ENCODE measurements around the gene MT1M.
"Not testable (repeated sequence)": the region's sequence is repeated elsewhere in the genome, so short reads cannot be mapped to it uniquely, and the experiment has no call there.

MT1M gene

GRCh38 chr16:56652600-56652999 lies 20.1 kb downstream of the MT1M start:
- no peak for DNase-seq

- no peak for DNase-seq
These were observed 20.8 kb downstream of the MT1M start for GRCh38 chr16:56653218-56653617.

- DNase-seq = peak; percentile 78
These were observed 25.3 kb downstream of the MT1M start, which contains the start of gene MT1F for GRCh38 chr16:56657555-56658326. Gene MT1F, plus strand, starts transcription at chr16:56657959. Its CDS starts 100 bp downstream, at chr16:56658059.

- no peak for DNase-seq
These were observed 25.9 kb downstream of the MT1M start for GRCh38 chr16:56658327-56658875.

- peak; percentile 31 for DNase-seq
These were observed 30.2 kb downstream of the MT1M start for GRCh38 chr16:56662357-56663354.

- no peak for DNase-seq
These were observed 32.0 kb downstream of the MT1M start for GRCh38 chr16:56664506-56664905.

- not testable (repeated sequence) for DNase-seq
These were observed 33.1 kb downstream of the MT1M start for GRCh38 chr16:56665286-56666261.

- DNase-seq = peak; percentile 46
These were observed 35.4 kb downstream of the MT1M start, which contains the start of gene MT1G for GRCh38 chr16:56667581-56668571. Gene MT1G, minus strand, starts transcription at chr16:56668065. Its CDS starts 72 bp downstream, at chr16:56667993.

- DNase-seq = peak; percentile 39
These were observed 36.8 kb downstream of the MT1M start, which contains the start of gene MT1H for GRCh38 chr16:56669005-56669839. Gene MT1H, plus strand, starts transcription at chr16:56669814. Its CDS starts 71 bp downstream, at chr16:56669885.

- peak; percentile 9 for DNase-seq
These were observed 37.6 kb downstream of the MT1M start for GRCh38 chr16:56669840-56670619.

- no peak for DNase-seq
These were observed 38.1 kb downstream of the MT1M start for GRCh38 chr16:56670620-56670934.

- not testable (repeated sequence) for DNase-seq
These were observed 39.2 kb downstream of the MT1M start for GRCh38 chr16:56671691-56672090.

GRCh38 chr16:56672171-56672570 lies 39.7 kb downstream of the MT1M start:
- DNase-seq = not testable (repeated sequence)

GRCh38 chr16:56672761-56673536 lies 40.5 kb downstream of the MT1M start:
- DNase-seq = no peak

- peak; percentile 44 for DNase-seq
These were observed 41.5 kb downstream of the MT1M start for GRCh38 chr16:56673921-56674320.

- DNase-seq = not testable (repeated sequence)
These were observed 42.1 kb downstream of the MT1M start for GRCh38 chr16:56674570-56674969.

- peak; percentile 31 for DNase-seq
These were observed 43.3 kb downstream of the MT1M start for GRCh38 chr16:56675685-56676210.
